ENCODE results near the gene PLCG2.
"Not testable (repeated sequence)": the region's sequence is repeated elsewhere in the genome, so short reads cannot be mapped to it uniquely, and the experiment has no call there.

The PLCG2 gene

DNA sequence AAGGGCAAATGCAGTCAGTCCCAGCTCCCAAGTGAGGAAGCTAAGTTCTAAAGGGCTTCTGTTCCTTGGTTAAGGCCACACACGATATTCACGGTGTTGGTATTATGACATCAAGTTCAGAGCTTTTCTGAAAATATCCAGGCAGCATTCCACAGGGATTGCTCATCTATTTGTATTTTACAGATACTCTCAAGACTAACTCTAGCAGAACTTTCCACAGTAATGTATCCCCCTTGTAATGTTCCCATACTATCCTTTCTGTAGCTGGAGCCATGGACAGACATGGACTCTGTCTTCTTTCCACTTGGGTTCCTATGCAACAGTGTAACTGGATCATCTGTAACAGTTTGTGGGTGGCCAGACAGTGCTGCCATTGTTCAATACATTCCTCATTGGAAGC lies 218.6 kb downstream of the PLCG2 start:
- no peak for DNase-seq (ENCODE audit: low read depth)

DNA sequence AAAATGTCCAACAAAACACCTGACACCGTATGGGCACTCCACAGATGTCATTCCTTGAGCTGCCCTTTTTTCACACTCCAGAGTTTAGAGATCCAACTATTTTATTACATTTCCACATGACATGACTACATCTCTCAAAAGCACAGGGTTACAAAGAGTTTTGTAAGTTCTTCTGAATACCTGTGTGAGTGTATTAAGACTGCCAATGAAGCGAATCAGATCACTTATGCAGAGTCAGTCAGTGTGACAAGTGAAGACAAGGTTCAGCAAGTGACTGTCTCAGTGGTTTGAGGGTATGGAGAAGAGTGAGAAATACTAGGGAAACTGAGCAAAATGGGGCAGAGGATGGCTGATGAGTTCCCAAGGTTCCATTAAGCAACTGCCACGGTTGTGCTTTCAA lies 223.7 kb downstream of the PLCG2 start:
- no peak for DNase-seq (ENCODE audit: low read depth)

DNA sequence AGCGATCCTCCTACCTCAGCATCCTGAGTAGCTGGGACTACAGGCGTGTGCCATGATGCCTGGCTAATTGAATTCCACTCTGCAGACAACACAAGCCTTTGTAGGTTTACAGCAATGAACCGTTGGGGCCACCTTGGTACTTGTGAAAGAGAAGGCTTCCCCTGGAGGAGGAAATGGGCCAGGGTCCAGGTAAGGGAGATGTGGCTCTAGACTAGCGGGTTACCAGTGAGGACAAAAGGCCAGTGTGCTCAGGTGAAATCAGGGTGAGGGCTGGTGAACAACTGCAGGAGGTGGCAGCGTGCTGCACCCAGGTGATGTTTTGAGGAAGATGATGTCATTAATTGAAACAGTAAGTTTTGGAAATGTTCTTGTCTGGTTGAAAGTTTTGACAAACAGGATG lies 225.5 kb downstream of the PLCG2 start:
- no peak for DNase-seq (ENCODE audit: low read depth)

DNA sequence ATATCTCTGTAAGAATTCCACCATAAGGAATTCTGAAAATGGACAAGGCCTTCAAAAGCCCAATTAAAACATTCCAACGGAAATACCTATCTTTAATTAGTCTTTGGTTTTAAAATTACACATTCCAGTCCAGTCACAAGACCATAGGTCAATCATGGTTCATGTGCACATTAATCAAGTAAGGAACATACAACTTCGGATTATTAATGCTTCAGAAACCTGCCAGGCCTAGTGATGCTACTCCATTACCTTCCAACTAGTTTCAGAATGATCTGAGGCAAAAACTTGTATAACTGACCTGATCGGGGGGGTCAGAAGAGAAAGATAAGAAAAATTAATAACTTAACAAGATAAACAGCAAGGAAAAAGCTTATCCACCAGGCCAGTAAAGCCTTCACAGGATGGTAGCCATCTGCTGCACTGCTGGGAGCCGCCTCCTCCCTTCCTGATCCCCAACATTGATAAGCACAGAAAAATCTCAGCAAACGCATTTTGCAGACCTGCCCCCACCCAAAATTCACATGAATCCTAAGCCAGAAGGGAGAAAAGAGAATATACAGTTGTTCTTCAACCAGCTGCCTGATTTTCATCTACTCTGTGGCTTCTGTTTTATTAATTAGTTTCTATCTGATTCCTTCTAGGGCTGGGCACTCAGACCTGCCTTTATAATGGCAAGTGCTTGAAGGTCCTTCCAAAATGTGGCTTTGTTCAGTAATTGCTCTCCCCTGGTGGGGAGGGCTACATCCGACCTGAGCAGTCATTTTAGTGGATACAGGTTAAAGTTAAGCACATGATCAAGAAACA lies 226.1 kb downstream of the PLCG2 start:
- no peak for DNase-seq (ENCODE audit: low read depth)

DNA sequence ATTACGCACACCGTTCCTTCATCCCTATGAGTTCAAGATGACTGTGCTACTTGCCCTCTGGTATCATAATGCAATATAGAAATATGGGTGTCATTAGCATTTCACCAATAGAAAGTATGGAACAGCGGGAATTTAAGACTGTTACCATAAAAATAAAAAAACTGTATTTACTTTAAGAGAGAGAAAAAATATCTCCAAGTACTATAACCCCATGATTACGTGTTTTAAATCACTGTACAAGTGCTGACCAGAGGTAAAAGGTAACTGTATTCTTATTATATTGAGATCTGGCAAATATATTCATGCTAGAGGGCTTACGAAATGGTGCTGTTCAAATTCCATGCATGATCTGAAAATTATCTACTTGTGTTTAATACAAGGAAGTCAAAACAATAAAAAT lies 226.9 kb downstream of the PLCG2 start:
- no peak for DNase-seq (ENCODE audit: low read depth)

DNA sequence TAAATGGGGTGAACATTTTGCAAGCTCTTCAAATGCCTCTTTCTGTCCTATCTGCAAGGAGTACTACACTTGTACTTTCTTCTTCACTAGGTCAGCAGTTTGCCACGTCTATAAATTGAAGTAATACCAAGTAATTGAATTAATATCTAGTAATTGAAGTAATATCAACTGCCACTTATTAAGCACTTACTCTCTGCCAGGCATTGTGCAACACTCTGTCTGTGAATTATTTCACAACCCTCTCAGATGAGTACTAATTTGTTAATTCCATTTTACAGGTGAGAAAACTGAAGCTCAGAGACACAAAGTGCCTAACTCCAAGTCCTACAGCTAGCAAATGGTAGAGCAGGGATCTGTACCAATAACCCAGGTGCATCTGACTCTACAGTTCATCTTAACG lies 228.1 kb downstream of the PLCG2 start:
- no peak for DNase-seq (ENCODE audit: low read depth)

DNA sequence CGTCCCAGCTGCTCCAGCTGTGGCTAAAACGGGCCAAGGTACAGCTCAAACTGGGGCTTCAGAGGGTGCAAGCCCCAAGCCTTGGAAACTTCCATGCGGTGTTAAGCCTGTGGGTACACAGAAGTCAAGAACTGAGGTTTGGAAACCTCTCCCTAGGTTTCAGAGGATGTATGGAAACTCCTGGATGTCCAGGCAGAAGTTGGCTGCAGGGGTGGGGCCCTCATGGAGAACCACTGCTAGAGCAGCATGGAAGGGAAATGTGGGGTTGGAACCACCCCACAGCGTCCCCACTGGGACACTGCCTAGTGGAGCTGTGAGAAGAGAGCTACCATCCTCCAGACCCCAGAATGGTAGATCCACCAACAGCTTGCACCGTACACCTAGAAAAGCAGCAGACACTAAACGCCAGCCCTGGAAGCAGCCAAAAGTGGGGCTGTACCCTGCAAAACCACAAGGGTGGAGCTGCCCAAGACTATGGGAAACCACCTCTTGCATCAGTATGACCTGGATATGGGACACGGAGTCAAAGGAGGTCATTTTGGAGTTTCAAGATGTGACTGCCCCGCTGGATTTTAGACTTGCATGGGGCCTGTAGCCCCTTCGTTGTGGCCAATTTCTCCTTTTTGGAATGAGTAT lies 230.0 kb downstream of the PLCG2 start:
- DNase-seq (ENCODE audit: low read depth) = no peak

DNA sequence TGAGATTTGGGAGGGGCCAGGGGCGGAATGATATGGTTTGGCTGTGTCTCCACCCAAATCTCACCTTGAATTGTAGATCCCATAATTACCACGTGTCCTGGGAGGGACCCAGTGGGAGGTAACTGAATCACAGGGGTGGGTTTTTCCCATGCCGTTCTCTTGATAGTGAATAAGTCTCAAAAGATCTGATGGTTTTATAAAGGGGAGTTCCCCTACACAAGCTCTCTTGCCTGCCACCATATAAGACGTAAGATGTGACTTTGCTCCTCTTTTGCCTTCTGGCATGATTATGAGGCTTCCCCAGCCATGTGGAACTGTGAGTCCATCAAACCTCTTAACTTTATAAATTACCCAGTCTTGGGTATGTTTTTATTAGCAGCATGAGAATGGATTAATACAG lies 230.7 kb downstream of the PLCG2 start:
- not testable (repeated sequence) for DNase-seq (ENCODE audit: low read depth)

DNA sequence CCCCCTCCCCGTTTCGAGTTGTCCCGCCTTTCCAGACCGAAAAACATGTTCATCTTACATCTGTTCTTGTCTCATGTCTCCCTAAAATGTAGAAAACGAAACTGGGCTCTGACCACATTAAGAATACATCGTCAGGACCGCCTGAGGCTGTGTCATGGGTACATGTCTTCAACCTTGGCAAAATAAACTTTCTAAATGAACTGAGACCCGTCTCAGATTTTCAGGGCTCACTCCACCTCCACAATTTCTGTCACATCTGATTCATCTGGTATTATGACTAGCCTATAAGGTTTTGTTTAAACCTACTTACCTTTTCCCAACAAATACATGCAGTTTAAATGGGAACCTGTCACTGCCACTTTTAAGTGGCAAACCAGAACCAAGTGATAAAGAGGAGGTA lies 231.6 kb downstream of the PLCG2 start:
- no peak for DNase-seq (ENCODE audit: low read depth)

DNA sequence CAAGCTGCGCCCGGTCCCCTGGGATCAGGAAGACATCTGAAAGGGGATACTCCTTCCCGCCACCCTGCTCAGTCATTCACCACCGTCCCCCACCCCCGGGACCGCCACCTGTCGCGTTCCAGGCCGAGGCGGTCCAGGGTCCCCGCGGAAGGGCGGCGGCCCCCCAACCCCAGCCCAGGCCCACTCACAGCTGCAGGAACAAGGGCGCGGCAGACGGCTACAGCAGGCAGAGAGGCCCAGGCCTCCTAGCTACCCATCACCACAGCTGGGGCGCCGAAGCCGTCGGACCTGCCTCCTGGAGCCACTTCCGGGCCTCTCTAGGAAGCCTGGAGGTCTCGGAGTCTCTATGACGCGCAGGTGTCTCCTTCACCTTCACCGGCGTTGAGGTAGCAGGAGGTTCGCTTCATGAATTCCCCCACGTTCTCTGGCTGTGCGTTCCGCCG lies 232.1 kb downstream of the PLCG2 start, which contains the start of gene SDR42E1:
SDR42E1 (minus strand) TSS at position 272 of the 443 bp plus-strand sequence. CDS start 10,612 bp downstream, outside the sequence.
- peak; percentile 48 for DNase-seq (ENCODE audit: low read depth)

Measured in T follicular helper cell (primary cell).